DMS53 (cell line): Measurements from ENCODE around the gene KANSL1.

Experiments used
- DNase-seq: peaks from one replicate; lab custom pipeline; 2025; lab: John Stamatoyannopoulos, UW

KANSL1 gene

GRCh38 chr17:45980855-45981254 lies 212.4 kb downstream of the KANSL1 start:
- no peak for DNase-seq
